ENCODE measurements around the gene WWOX.

WWOX gene

DNA sequence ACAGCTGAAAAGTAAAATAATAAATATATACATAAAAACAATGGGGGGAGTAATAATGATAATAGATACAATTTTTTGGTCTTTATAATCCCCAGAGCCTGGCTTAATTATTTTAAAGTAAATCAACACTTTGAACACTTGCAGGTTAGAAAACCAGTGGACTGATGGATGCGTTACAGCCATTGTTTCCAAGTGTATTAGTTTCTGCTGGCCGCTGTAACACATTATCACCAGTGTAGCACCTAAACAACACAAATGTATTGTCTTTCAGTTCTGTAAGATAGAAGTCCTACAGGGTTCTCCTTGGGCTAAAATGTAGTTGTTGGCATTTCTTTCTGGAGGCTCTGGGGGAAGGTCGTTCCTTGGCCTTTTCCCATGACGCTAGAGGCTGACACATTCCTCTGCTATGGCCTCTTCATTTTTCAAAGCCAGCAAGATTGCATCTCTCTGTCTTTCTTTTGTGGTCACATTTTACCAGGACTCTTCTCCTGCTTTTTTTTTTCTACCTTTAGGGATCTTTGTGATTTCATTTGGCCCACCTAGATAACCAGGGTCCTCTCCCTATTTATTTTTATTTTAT, 116.8 kb downstream of the WWOX start:
- H3K9ac ChIP-seq (ENCODE audit: low read length) = no peak overlapping the region
- DNase-seq (ENCODE audit: low read depth) = no peak
- H3K27me3 ChIP-seq (replicated peaks; ENCODE audit: control insufficient read depth, insufficient read depth, low read length) = no peaks in the 10 kb centered on the region
- H3K4me1 ChIP-seq (ENCODE audit: control insufficient read depth, insufficient read depth, low read length) = no peaks in the 10 kb centered on the region
- no peaks in the 10 kb centered on the region for H3K9me3 ChIP-seq (ENCODE audit: control insufficient read depth, low read length)
- no peak overlapping the region for H3K4me3 ChIP-seq (ENCODE audit: low read length)
- no peaks in the 10 kb centered on the region for H3K36me3 ChIP-seq (ENCODE audit: control insufficient read depth, insufficient read depth, low read length, severe bottlenecking)

DNA sequence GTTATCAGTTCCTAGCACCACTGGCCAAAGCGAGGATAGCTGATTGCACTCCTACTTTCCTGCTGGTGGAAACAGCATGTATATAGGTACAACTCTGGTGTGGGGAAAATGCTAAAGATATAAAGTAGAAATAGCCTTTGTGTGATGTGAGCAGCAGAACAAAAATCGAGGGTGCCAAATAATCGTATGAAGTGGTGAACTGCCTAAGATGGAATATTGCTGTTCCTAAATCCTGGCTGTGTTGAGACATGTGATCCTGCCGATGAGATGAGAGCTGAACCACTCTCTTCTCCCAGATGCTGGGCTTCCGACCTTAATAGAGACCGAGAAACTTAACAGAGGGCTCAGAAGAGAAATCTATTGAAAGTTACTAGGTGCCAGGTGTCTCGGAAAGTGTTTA, 117.8 kb downstream of the WWOX start:
- H3K27me3 ChIP-seq (replicated peaks; ENCODE audit: control insufficient read depth, insufficient read depth, low read length) = no peaks in the 10 kb centered on the region
- no peak for DNase-seq (ENCODE audit: low read depth)

DNA sequence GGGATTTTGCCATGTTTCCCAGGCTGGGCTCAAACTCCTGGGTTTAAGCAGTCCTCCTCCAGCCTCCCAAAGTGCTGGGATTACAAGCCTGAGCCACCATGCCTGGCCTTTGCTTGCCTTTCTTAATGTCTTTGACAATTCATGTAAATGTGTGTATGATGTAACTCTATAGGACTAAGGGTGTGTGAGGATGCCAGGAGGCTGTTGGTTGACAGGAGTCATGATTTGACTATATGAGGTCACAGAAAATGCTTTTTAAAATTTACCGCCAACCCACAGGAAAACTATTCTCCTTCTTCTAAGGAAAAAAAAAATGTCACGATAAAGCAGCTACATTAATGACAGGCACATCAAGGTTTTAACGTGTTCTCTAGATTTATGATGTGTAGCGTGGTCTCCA, 118.8 kb downstream of the WWOX start:
- Histone ChIP-seq H3K36me3 (ENCODE audit: control insufficient read depth, insufficient read depth, low read length, severe bottlenecking) (no peaks in the 10 kb centered on the region), H3K4me1 (ENCODE audit: control insufficient read depth, insufficient read depth, low read length) (no peaks in the 10 kb centered on the region), H3K9me3 (ENCODE audit: control insufficient read depth, low read length) (no peaks in the 10 kb centered on the region), H3K4me3 (ENCODE audit: low read length) (no peak overlapping the region), H3K27me3 (replicated peaks; ENCODE audit: control insufficient read depth, insufficient read depth, low read length) (no peaks in the 10 kb centered on the region), H3K9ac (ENCODE audit: low read length) (no peak overlapping the region)
- no peak for DNase-seq (ENCODE audit: low read depth)

More for the DNA sequence above, 117.8 kb downstream of the WWOX start:
- Histone ChIP-seq H3K4me3 (ENCODE audit: low read length) (no peak overlapping the region), H3K4me1 (ENCODE audit: control insufficient read depth, insufficient read depth, low read length) (no peaks in the 10 kb centered on the region), H3K36me3 (ENCODE audit: control insufficient read depth, insufficient read depth, low read length, severe bottlenecking) (no peaks in the 10 kb centered on the region), H3K9me3 (ENCODE audit: control insufficient read depth, low read length) (no peaks in the 10 kb centered on the region), H3K9ac (ENCODE audit: low read length) (no peak overlapping the region)

DNA sequence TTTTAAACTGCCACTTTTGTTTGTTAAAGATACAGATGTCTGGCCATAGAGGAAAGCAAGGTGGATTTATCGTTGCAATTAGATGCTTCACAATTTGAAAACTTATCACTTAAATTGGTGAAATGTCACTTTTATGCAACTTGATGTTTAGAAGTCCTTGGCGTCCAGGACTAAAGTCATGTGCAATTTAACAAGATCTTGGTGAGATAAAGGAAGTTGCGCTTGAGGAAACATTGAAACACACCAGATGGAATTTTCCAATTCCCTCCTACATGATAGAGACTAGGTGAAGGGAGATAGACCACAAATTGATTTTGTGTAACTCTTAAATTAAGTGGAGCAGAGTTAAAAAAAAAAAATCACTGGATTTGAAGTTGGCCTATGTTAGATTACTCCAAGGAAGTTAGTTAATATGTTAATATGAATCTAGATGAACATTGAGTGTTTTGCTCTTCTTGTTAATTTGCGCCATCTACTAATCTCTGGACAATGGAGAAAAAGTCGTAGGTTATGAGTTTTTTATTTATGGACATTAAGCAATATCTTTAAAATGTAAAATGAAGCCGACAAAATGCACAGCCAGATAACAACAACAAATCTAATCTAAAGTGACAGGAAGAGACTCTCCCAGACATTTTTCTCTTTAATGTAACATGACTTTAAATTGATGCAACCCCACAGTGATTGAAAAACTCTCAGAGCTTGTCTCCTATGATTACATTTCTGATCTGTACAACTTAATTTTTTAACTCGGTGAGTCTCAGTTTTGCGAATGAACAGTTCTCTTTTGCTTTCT, 119.6 kb downstream of the WWOX start:
- no peak for DNase-seq (ENCODE audit: low read depth)
- Histone ChIP-seq H3K9ac (ENCODE audit: low read length) (no peak overlapping the region), H3K4me1 (ENCODE audit: control insufficient read depth, insufficient read depth, low read length) (no peaks in the 10 kb centered on the region), H3K27me3 (replicated peaks; ENCODE audit: control insufficient read depth, insufficient read depth, low read length) (no peaks in the 10 kb centered on the region), H3K36me3 (ENCODE audit: control insufficient read depth, insufficient read depth, low read length, severe bottlenecking) (no peaks in the 10 kb centered on the region), H3K9me3 (ENCODE audit: control insufficient read depth, low read length) (no peaks in the 10 kb centered on the region), H3K4me3 (ENCODE audit: low read length) (no peak overlapping the region)

DNA sequence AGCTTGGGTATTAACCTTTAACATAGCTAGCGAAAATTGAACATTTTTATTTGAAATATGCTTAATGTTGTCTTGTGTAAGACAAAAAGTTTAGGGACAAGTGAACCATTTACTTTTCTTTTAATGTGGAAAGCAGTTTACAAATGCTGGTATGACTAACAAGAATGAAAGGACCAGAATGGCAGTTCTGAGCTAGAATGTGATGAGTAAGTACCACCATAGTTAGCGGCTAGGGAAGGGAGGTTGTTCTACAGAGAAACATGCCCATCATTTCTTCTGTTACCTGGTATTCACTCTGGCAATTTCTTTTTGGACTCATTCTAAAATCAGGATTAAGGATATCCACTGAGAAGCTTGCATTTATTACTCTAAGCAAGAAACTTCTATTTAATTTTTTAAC, 121.1 kb downstream of the WWOX start:
- H3K9ac ChIP-seq (ENCODE audit: low read length) = no peak overlapping the region
- no peak for DNase-seq (ENCODE audit: low read depth)
- no peaks in the 10 kb centered on the region for H3K27me3 ChIP-seq (replicated peaks; ENCODE audit: control insufficient read depth, insufficient read depth, low read length)
- H3K9me3 ChIP-seq (ENCODE audit: control insufficient read depth, low read length) = no peaks in the 10 kb centered on the region
- H3K4me3 ChIP-seq (ENCODE audit: low read length) = no peak overlapping the region
- H3K4me1 ChIP-seq (ENCODE audit: control insufficient read depth, insufficient read depth, low read length) = no peaks in the 10 kb centered on the region
- H3K36me3 ChIP-seq (ENCODE audit: control insufficient read depth, insufficient read depth, low read length, severe bottlenecking) = no peaks in the 10 kb centered on the region

DNA sequence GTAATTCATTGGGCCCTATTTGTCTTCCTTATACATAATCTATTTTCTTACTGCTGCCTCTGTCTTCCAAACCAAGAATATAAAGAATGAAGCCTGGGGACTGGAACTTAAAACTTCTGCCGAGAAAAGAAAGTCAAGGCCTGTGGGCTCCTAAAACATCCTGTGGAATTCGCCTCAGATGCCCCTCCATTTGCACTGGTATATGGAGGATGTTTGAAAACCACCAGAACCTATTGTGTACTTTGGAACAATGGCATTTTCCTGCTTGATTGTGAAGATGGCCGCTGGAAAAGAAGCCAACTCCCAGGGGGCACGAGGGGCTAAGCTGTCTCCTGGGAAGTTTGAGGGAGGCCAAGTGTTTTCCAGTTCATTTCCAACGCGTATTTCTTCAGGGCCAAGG, 122.4 kb downstream of the WWOX start:
- no peak for DNase-seq (ENCODE audit: low read depth)
- H3K27me3 ChIP-seq (replicated peaks; ENCODE audit: control insufficient read depth, insufficient read depth, low read length) = no peaks in the 10 kb centered on the region
- no peaks in the 10 kb centered on the region for H3K36me3 ChIP-seq (ENCODE audit: control insufficient read depth, insufficient read depth, low read length, severe bottlenecking)
- H3K9me3 ChIP-seq (ENCODE audit: control insufficient read depth, low read length) = no peaks in the 10 kb centered on the region
- no peaks in the 10 kb centered on the region for H3K4me1 ChIP-seq (ENCODE audit: control insufficient read depth, insufficient read depth, low read length)
- H3K9ac ChIP-seq (ENCODE audit: low read length) = no peak overlapping the region
- H3K4me3 ChIP-seq (ENCODE audit: low read length) = no peak overlapping the region

DNA sequence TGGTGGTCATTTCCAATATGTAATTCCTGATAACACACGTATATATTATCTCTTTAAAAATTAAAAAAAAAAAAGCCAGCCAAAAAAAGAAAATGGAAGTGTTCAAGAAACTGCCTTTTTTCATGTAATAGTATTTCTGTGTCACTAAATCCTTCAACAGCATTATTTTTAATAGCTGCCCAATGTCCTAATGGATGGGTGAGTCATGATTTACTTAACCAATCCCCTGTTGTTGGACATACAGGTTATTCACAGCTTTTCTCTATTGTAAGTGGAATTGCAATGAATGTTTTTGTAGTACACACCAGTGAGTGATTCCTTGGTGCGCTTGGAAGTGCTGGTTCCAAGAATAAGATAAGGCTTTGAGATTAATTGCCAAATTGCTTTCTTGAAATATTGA, 124.9 kb downstream of the WWOX start:
- H3K9me3 ChIP-seq (ENCODE audit: control insufficient read depth, low read length) = no peaks in the 10 kb centered on the region
- H3K4me1 ChIP-seq (ENCODE audit: control insufficient read depth, insufficient read depth, low read length) = no peaks in the 10 kb centered on the region
- no peaks in the 10 kb centered on the region for H3K27me3 ChIP-seq (replicated peaks; ENCODE audit: control insufficient read depth, insufficient read depth, low read length)
- no peaks in the 10 kb centered on the region for H3K36me3 ChIP-seq (ENCODE audit: control insufficient read depth, insufficient read depth, low read length, severe bottlenecking)
- H3K4me3 ChIP-seq (ENCODE audit: low read length) = no peak overlapping the region
- DNase-seq (ENCODE audit: low read depth) = no peak
- H3K9ac ChIP-seq (ENCODE audit: low read length) = no peak overlapping the region

DNA sequence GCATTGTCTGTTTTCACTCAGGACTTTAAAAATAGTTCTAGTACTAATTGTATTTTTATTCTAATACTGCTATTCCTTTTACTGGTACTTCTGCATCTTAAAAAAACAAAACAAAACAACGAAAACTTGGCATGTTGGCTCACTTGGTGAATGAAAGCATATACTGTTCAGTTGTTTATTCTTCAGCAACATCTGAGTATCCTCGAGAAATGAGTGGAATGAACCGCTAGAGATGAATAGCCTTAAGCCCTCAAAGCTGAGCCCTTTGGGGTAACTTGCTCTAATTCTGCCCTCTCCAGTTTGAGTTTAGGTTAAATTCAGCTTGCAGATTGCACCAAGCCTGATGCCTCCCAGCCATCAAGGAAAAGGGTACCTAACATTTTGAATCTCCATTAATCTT, 126.5 kb downstream of the WWOX start:
- Histone ChIP-seq H3K36me3 (ENCODE audit: control insufficient read depth, insufficient read depth, low read length, severe bottlenecking) (no peaks in the 10 kb centered on the region), H3K4me3 (ENCODE audit: low read length) (no peak overlapping the region), H3K9ac (ENCODE audit: low read length) (no peak overlapping the region), H3K27me3 (replicated peaks; ENCODE audit: control insufficient read depth, insufficient read depth, low read length) (no peaks in the 10 kb centered on the region), H3K9me3 (ENCODE audit: control insufficient read depth, low read length) (no peaks in the 10 kb centered on the region), H3K4me1 (ENCODE audit: control insufficient read depth, insufficient read depth, low read length) (no peaks in the 10 kb centered on the region)
- no peak for DNase-seq (ENCODE audit: low read depth)

DNA sequence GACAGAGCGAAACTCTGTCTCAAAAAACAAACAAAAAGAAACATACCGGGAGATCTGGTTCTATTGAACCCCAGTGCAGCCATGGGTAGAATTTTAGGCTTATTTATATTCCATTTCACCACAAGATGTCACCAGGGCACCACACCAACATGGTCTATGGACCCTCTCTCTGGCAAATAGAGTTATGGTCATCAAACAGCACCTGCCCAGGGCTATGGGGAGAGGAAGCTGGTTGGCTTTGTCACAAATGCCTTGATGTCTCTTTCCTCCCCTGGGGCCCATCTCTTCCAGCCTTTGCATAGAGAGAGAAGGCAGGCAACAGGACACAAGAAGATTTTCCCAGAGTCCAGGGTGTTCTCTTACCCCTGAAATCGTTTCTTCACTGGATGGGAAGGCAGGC, 128.4 kb downstream of the WWOX start:
- Histone ChIP-seq H3K9me3 (ENCODE audit: control insufficient read depth, low read length) (no peaks in the 10 kb centered on the region), H3K27me3 (replicated peaks; ENCODE audit: control insufficient read depth, insufficient read depth, low read length) (no peaks in the 10 kb centered on the region), H3K36me3 (ENCODE audit: control insufficient read depth, insufficient read depth, low read length, severe bottlenecking) (no peaks in the 10 kb centered on the region), H3K4me1 (ENCODE audit: control insufficient read depth, insufficient read depth, low read length) (no peaks in the 10 kb centered on the region), H3K4me3 (ENCODE audit: low read length) (no peak overlapping the region), H3K9ac (ENCODE audit: low read length) (no peak overlapping the region)
- DNase-seq (ENCODE audit: low read depth) = no peak

DNA sequence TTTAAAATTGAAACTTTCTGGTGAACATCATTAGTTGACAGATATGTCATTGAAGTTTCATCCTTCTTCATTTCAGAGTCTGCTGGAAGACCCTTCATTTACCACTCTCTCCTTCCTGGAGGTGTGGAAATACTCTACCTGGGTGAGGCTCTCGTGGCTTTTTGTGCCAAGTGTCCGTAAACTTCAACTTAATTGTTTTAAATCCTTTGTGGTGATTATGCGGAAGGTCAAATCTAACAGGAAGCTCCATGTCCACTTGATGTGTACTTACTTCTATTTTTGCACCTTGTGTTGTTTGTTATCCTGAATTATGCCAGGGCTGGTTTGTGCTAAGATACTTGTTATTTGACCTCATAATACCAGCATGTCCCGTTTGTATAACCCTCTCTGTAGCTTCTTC, 129.2 kb downstream of the WWOX start:
- Histone ChIP-seq H3K4me3 (ENCODE audit: low read length) (no peak overlapping the region), H3K36me3 (ENCODE audit: control insufficient read depth, insufficient read depth, low read length, severe bottlenecking) (no peaks in the 10 kb centered on the region), H3K27me3 (replicated peaks; ENCODE audit: control insufficient read depth, insufficient read depth, low read length) (no peaks in the 10 kb centered on the region), H3K4me1 (ENCODE audit: control insufficient read depth, insufficient read depth, low read length) (no peaks in the 10 kb centered on the region), H3K9ac (ENCODE audit: low read length) (no peak overlapping the region), H3K9me3 (ENCODE audit: control insufficient read depth, low read length) (no peaks in the 10 kb centered on the region)
- DNase-seq (ENCODE audit: low read depth) = no peak

DNA sequence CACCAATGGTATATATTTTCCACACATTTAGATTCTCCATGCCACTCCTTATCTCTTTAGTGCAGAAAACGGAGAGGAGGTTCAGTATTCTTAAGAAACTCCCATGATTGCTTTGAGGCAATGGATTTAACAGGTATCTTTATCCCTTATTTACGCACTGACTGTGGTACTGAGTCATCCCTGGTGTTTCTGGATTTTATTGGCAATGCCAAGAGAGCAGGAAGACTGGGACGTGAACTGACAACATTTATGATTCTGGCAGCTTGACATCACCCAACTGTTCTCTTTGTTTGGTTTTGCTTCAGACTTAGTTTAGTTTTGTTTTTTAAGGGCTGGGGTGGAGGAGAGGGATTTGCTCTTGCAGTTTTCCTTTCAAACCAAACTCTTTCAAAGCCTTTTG, 131.4 kb downstream of the WWOX start:
- H3K4me1 ChIP-seq (ENCODE audit: control insufficient read depth, insufficient read depth, low read length) = no peaks in the 10 kb centered on the region
- H3K27me3 ChIP-seq (replicated peaks; ENCODE audit: control insufficient read depth, insufficient read depth, low read length) = no peaks in the 10 kb centered on the region
- no peak for DNase-seq (ENCODE audit: low read depth)

More for the DNA sequence above, 131.4 kb downstream of the WWOX start:
- no peak overlapping the region for H3K9ac ChIP-seq (ENCODE audit: low read length)
- H3K36me3 ChIP-seq (ENCODE audit: control insufficient read depth, insufficient read depth, low read length, severe bottlenecking) = no peaks in the 10 kb centered on the region
- no peak overlapping the region for H3K4me3 ChIP-seq (ENCODE audit: low read length)
- no peaks in the 10 kb centered on the region for H3K9me3 ChIP-seq (ENCODE audit: control insufficient read depth, low read length)
